ENCODE results near the gene ACR. TPM values are rescaled to one million over a fixed set of nuclear protein-coding genes. Genes with fewer than 3 reads are reported as not detected.

ACR gene
- total RNA-seq, 3 donors from 2014 or later, result 0.41 to 1.4 (median 0.43) TPM

DNA sequence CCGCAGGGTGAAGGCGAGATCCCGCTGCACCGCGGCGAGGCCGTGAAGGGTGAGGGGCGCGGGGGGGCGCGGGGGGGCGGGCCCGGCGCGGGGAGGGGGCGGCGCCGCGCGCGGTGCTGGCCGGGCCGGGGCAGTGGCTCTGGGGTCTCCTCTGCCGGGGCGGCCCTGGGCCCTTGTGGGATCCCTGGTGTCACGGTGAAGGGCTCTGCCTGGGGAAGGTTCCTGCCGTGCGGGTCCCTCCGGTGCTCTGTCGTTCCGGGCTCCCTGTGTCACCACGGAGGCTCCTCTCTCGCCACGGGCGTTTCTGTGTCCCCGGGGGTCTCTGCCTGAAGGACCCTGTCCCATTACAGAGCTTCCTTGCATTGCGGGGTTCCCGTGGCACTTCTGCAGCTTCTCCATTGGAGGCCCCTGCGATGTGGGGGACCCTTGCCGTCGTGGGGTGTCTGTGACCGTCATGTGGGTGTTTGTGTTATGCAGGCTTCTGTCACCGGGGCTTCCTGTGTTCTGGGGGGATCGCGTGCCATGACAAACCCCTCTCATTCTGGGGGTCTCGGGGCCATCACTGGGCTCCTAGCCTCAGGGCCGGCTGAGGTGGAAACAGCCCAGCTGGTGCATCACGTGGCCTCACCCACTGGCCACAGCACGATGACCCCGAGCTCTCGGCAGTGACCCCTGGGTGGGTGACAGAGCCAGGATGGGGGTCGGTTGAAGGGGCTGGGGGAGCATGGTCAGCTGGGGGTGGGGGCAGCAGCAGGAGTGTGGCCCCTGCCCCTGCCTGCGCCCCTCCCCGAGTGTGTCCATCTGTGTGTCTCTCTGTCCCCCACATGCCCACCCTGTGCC is 40.1 kb upstream of the ACR start:
- intact Hi-C loops (cut with DNase I, micrococcal nuclease), result no loop called here
- DNase-seq, result peak in 2 of 3 donors; percentile 23 to 38
- no peak for ATAC-seq
- Histone ChIP-seq H3K4me3 (no peak overlapping the region), H3K4me1 (ENCODE audit: low read depth) (peaks cover 4% of the 10 kb centered on the region), H3K9me3 (no peaks in the 10 kb centered on the region), H3K36me3 (ENCODE audit: low read depth) (no peaks in the 10 kb centered on the region)
- no peak for TF ChIP-seq CTCF (IDR thresholded peaks at IDR 0.05)

DNA sequence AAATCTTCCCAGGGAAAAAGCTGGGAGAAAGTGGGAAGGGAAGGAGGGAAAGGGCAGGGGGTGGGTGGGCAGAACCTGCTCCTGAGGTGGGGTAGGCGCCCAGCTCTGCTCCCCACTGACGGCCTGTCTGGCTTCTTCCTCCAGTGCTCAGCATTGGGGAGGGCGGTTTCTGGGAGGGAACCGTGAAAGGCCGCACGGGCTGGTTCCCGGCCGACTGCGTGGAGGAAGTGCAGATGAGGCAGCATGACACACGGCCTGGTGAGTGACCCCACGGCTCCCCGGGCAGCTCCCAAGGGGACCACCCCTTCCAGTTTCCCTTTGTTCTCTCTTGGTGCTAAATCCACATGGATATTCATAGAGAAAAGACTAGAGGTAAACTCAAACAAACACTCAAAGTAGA is 39.5 kb upstream of the ACR start:
- TF ChIP-seq CTCF (IDR thresholded peaks at IDR 0.05), result no peak
- Histone ChIP-seq H3K36me3 (ENCODE audit: low read depth) (no peaks in the 10 kb centered on the region), H3K4me1 (ENCODE audit: low read depth) (peaks cover 4% of the 10 kb centered on the region), H3K4me3 (no peak overlapping the region), H3K9me3 (no peaks in the 10 kb centered on the region)
- ATAC-seq, result no peak
- DNase-seq, result peak in 1 of 3 donors; percentile 22
- intact Hi-C loops (cut with DNase I, micrococcal nuclease), result no loop called here

- no peak for TF ChIP-seq CTCF (IDR thresholded peaks at IDR 0.05)
- Histone ChIP-seq H3K4me3 (no peak overlapping the region), H3K9me3 (no peaks in the 10 kb centered on the region), H3K36me3 (ENCODE audit: low read depth) (no peaks in the 10 kb centered on the region), H3K4me1 (ENCODE audit: low read depth) (peaks cover 4% of the 10 kb centered on the region)
- intact Hi-C loops (cut with DNase I, micrococcal nuclease), result no loop called here
- ATAC-seq (no peak), DNase-seq (peak in 2 of 3 donors; percentile 13 to 19)
Observed at GRCh38 chr22:50699001-50699755, 38.8 kb upstream of the ACR start.

GRCh38 chr22:50699756-50700386 is 38.1 kb upstream of the ACR start:
- H3K4me1 ChIP-seq (ENCODE audit: low read depth), result peaks cover 4% of the 10 kb centered on the region
- ATAC-seq, result no peak
- H3K36me3 ChIP-seq (ENCODE audit: low read depth), result no peaks in the 10 kb centered on the region
- H3K4me3 ChIP-seq, result no peak overlapping the region
- intact Hi-C loops (cut with DNase I, micrococcal nuclease), result no loop called here
- TF ChIP-seq CTCF (IDR thresholded peaks at IDR 0.05), result no peak
- DNase-seq, result peak in 2 of 3 donors; percentile 5 to 15
- no peaks in the 10 kb centered on the region for H3K9me3 ChIP-seq

DNA sequence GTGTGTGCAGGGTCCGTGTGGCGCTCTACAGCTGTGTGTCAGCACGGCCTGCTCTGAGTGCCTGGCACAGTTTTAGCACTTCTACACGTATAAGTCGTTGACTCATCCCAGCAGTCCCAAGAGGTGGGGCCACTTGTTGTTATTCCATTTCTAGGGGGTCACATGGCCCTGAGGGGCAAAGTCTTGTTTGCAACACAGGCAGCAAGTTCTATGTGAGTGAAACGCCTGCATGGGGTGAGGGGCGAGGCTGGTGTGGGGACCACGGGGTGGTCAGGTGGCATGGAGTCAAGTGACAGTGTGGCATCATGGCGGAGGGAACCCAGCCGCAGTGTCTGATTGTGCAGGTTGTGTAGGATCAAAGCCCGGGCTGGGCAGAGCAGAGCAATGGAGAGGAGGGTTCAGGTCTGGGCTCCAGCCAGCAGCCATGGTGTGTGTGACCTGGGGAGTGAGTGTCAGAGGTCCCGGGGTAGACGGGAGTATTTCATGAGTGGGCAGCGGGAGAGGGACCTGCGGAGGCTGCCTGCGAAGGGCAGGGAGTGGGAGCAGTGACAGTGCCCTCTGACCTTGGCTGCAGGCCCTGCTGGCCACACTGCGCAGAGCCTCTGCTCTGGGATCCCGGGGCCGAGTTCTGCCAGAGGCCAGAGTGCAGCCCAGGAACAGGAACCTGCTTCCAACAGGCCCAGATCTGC is 37.5 kb upstream of the ACR start:
- ATAC-seq, result no peak
- intact Hi-C loops (cut with DNase I, micrococcal nuclease), result no loop called here
- peak in 2 of 3 donors; percentile 9 to 34 for DNase-seq
- no peaks in the 10 kb centered on the region for H3K36me3 ChIP-seq (ENCODE audit: low read depth)
- no peaks in the 10 kb centered on the region for H3K9me3 ChIP-seq
- H3K4me3 ChIP-seq, result no peak overlapping the region
- TF ChIP-seq CTCF (IDR thresholded peaks at IDR 0.05), result no peak
- H3K4me1 ChIP-seq (ENCODE audit: low read depth), result peaks cover 4% of the 10 kb centered on the region

Measured in mucosa of descending colon (tissue), 3 donors.